ENCODE measurements around the gene SLC6A18. TPM values are rescaled to one million over a fixed set of nuclear protein-coding genes. Genes with fewer than 3 reads are reported as not detected.

Gene SLC6A18
- total RNA-seq, 1 donor from 2014 or later: not detected

DNA sequence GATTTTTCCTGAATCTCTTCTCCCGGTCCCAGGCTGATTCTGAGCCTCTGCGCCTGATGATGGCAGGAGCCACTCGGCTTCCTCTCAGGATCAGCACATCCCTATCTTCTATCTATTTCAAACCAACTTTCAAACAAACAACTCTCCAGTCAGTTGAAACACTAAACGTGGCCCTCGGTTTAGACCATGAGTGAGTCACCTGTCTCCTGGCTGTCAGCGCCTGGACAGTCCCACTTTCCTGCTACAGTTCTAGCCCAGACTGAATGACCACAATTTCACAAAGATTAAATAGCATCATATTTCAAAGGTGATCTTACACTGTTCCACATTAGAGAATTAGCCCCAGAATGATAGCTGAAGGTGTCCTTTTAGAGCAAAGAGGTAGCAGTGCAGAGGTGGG, 17.6 kb upstream of the SLC6A18 start:
- H2AFZ ChIP-seq (ENCODE audit: low read depth, low read length): no peak overlapping the region
- H3K9me3 ChIP-seq (ENCODE audit: insufficient read depth, low read depth, low read length): peaks cover 4% of the 10 kb centered on the region
- no peaks in the 10 kb centered on the region for H3K36me3 ChIP-seq (ENCODE audit: insufficient read depth, low read length)
- Mint-ChIP-seq H3K4me3 (ENCODE audit: unreplicated experiment) (peak overlapping the region; percentile 17), H3K27ac (ENCODE audit: unreplicated experiment) (peak overlapping the region; percentile 48), H3K9me3 (ENCODE audit: unreplicated experiment) (no peaks in the 10 kb centered on the region), H3K36me3 (ENCODE audit: low read depth, unreplicated experiment) (no peaks in the 10 kb centered on the region), H3K27me3 (ENCODE audit: low read depth, unreplicated experiment) (peaks cover 38% of the 10 kb centered on the region), H3K4me1 (ENCODE audit: low read depth, unreplicated experiment) (peaks cover 5% of the 10 kb centered on the region)
- H3K27me3 ChIP-seq (ENCODE audit: insufficient read depth, low read length): peaks cover 6% of the 10 kb centered on the region
- H3K9ac ChIP-seq (ENCODE audit: low read length): no peak overlapping the region
- TF ChIP-seq, protein P1, sequence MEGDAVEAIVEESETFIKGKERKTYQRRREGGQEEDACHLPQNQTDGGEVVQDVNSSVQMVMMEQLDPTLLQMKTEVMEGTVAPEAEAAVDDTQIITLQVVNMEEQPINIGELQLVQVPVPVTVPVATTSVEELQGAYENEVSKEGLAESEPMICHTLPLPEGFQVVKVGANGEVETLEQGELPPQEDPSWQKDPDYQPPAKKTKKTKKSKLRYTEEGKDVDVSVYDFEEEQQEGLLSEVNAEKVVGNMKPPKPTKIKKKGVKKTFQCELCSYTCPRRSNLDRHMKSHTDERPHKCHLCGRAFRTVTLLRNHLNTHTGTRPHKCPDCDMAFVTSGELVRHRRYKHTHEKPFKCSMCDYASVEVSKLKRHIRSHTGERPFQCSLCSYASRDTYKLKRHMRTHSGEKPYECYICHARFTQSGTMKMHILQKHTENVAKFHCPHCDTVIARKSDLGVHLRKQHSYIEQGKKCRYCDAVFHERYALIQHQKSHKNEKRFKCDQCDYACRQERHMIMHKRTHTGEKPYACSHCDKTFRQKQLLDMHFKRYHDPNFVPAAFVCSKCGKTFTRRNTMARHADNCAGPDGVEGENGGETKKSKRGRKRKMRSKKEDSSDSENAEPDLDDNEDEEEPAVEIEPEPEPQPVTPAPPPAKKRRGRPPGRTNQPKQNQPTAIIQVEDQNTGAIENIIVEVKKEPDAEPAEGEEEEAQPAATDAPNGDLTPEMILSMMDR (IDR thresholded peaks at IDR 0.05; ENCODE audit: insufficient read depth, low read depth, low read length): no peak
- TF ChIP-seq EZH2 (IDR thresholded peaks at IDR 0.05; ENCODE audit: insufficient read depth, low read length): no peak
- no peaks in the 10 kb centered on the region for H3K4me1 ChIP-seq (ENCODE audit: insufficient read depth, low read length)
- FAIRE-seq (no peak), DNase-seq (ENCODE audit: low read depth) (no peak)
- H3K4me3 ChIP-seq (ENCODE audit: insufficient read depth, low read depth, low read length): no peak overlapping the region
- H3K79me2 ChIP-seq (ENCODE audit: insufficient read depth, low read length): no peaks in the 10 kb centered on the region
- no peaks in the 10 kb centered on the region for H4K20me1 ChIP-seq (ENCODE audit: insufficient read depth, low read length)
- H3K4me2 ChIP-seq (ENCODE audit: low read length): no peak overlapping the region
- H3K27ac ChIP-seq (ENCODE audit: low read depth, low read length): no peak overlapping the region

DNA sequence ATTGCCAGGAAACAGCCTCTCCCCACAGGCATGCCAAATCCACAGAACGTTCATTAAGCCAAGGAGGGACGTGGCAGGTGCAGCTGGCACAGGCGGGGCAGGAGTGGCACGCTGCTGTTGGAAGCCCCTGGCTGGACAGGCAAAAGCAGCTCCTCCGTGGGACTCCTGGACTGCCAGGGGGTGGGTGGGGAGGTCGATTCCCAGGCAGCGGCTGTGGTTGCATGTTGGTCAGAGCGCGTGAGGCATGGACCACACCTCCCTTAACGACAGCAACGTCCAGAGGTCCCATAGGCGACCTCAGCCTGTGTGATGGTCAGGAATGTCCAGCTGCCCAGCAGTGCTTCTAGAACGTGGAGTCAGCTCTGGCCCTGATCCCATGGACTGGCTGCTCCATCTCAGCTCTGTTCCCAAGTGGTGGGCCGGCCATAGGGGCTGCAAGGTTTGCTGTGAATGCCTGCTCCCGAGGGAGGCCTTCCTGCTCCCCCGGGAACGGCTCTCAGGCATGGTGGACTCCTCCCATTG, 16.9 kb upstream of the SLC6A18 start:
- Mint-ChIP-seq H3K4me3 (ENCODE audit: unreplicated experiment) (no peak overlapping the region), H3K4me1 (ENCODE audit: low read depth, unreplicated experiment) (peaks cover 5% of the 10 kb centered on the region), H3K9me3 (ENCODE audit: unreplicated experiment) (no peaks in the 10 kb centered on the region), H3K27me3 (ENCODE audit: low read depth, unreplicated experiment) (peaks cover 36% of the 10 kb centered on the region), H3K27ac (ENCODE audit: unreplicated experiment) (no peak overlapping the region), H3K36me3 (ENCODE audit: low read depth, unreplicated experiment) (no peaks in the 10 kb centered on the region)
- no peak for FAIRE-seq
- no peaks in the 10 kb centered on the region for H4K20me1 ChIP-seq (ENCODE audit: insufficient read depth, low read length)
- no peak overlapping the region for H2AFZ ChIP-seq (ENCODE audit: low read depth, low read length)
- no peaks in the 10 kb centered on the region for H3K36me3 ChIP-seq (ENCODE audit: insufficient read depth, low read length)
- peaks cover 6% of the 10 kb centered on the region for H3K27me3 ChIP-seq (ENCODE audit: insufficient read depth, low read length)
- no peaks in the 10 kb centered on the region for H3K4me1 ChIP-seq (ENCODE audit: insufficient read depth, low read length)
- H3K9ac ChIP-seq (ENCODE audit: low read length): no peak overlapping the region
- no peak overlapping the region for H3K4me2 ChIP-seq (ENCODE audit: low read length)
- no peak for DNase-seq (ENCODE audit: low read depth)
- TF ChIP-seq, protein P1 (IDR thresholded peaks at IDR 0.05; ENCODE audit: insufficient read depth, low read depth, low read length): no peak
- TF ChIP-seq EZH2 (IDR thresholded peaks at IDR 0.05; ENCODE audit: insufficient read depth, low read length): no peak
- no peak overlapping the region for H3K4me3 ChIP-seq (ENCODE audit: insufficient read depth, low read depth, low read length)
- H3K9me3 ChIP-seq (ENCODE audit: insufficient read depth, low read depth, low read length): peaks cover 4% of the 10 kb centered on the region
- no peak overlapping the region for H3K27ac ChIP-seq (ENCODE audit: low read depth, low read length)
- no peaks in the 10 kb centered on the region for H3K79me2 ChIP-seq (ENCODE audit: insufficient read depth, low read length)

DNA sequence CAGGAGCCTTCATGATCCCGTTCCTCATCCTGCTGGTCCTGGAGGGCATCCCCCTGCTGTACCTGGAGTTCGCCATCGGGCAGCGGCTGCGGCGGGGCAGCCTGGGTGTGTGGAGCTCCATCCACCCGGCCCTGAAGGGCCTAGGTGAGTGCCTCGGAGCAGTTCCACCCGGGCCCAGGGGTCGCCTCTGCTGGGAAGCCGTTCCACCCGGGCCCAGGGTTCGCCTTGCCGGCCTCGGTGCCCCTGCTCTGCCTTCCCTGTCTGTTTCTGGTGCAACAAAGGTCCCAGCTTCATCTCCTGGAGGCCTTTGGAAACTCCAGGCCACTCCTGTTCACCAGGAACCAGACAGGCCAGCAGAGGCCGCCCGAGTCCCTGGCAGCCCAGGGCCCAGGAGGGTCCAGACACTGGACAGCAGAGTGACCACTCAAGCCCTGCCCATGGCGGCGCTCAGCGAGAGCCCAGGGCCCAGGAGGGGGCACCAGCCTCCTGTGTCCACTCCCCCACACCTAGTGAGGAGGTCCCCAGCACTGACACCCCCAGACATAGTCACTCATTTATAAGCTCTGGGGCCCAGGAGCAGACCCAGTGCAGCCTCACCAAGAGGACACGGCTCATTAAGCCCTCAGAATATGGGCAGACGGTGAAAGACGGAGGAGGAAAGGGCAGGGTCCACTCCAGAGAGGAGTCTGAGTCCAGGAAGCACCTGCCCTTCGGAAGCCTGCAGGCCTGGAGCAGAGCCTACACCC, 16.3 kb upstream of the SLC6A18 start:
- no peaks in the 10 kb centered on the region for H3K4me1 ChIP-seq (ENCODE audit: insufficient read depth, low read length)
- no peaks in the 10 kb centered on the region for H3K9me3 Mint-ChIP-seq (ENCODE audit: unreplicated experiment)
- no peaks in the 10 kb centered on the region for H3K79me2 ChIP-seq (ENCODE audit: insufficient read depth, low read length)
- H3K27me3 ChIP-seq (ENCODE audit: insufficient read depth, low read length): peaks cover 6% of the 10 kb centered on the region
- H3K4me3 Mint-ChIP-seq (ENCODE audit: unreplicated experiment): no peak overlapping the region
- FAIRE-seq: no peak
- no peaks in the 10 kb centered on the region for H3K36me3 Mint-ChIP-seq (ENCODE audit: low read depth, unreplicated experiment)
- H3K9me3 ChIP-seq (ENCODE audit: insufficient read depth, low read depth, low read length): peaks cover 4% of the 10 kb centered on the region
- TF ChIP-seq, protein P1 (IDR thresholded peaks at IDR 0.05; ENCODE audit: insufficient read depth, low read depth, low read length): no peak
- no peak for TF ChIP-seq EZH2 (IDR thresholded peaks at IDR 0.05; ENCODE audit: insufficient read depth, low read length)
- H4K20me1 ChIP-seq (ENCODE audit: insufficient read depth, low read length): no peaks in the 10 kb centered on the region
- DNase-seq (ENCODE audit: low read depth): no peak
- no peak overlapping the region for H3K9ac ChIP-seq (ENCODE audit: low read length)
- H2AFZ ChIP-seq (ENCODE audit: low read depth, low read length): no peak overlapping the region
- H3K27ac ChIP-seq (ENCODE audit: low read depth, low read length): no peak overlapping the region
- H3K27me3 Mint-ChIP-seq (ENCODE audit: low read depth, unreplicated experiment): peaks cover 35% of the 10 kb centered on the region
- H3K4me3 ChIP-seq (ENCODE audit: insufficient read depth, low read depth, low read length): no peak overlapping the region
- peaks cover 5% of the 10 kb centered on the region for H3K4me1 Mint-ChIP-seq (ENCODE audit: low read depth, unreplicated experiment)
- H3K27ac Mint-ChIP-seq (ENCODE audit: unreplicated experiment): no peak overlapping the region
- no peaks in the 10 kb centered on the region for H3K36me3 ChIP-seq (ENCODE audit: insufficient read depth, low read length)
- no peak overlapping the region for H3K4me2 ChIP-seq (ENCODE audit: low read length)
